Measurements from ENCODE around the gene STX1A. TPM values are rescaled to one million over a fixed set of nuclear protein-coding genes. Genes with fewer than 3 reads are reported as not detected.

Gene STX1A
- total and polyA plus RNA-seq, 2 donors from 2014 or later, result 2.2 to 7.4 TPM

GRCh38 chr7:73712773-73713172 lies 6.7 kb downstream of the STX1A start:
- H3K27ac ChIP-seq (ENCODE audit: low read depth in 2 of 2, low read length in 2 of 2), result no peak overlapping the region
- H3K9me3 ChIP-seq (ENCODE audit: control insufficient read depth in 2 of 3, insufficient read depth in 1 of 3, low read length in 3 of 3), result no peaks in the 10 kb centered on the region
- no peak for DNase-seq
- FAIRE-seq, result no peak
- H3K4me3 ChIP-seq (ENCODE audit: low read length in 3 of 3), result no peak overlapping the region
- H3K27me3 ChIP-seq (ENCODE audit: control insufficient read depth, insufficient read depth, low read length), result no peaks in the 10 kb centered on the region
- intact Hi-C loops (cut with DNase I), result no loop called here
- H3K4me1 ChIP-seq (ENCODE audit: control insufficient read depth in 2 of 3, insufficient read depth in 2 of 3, low read depth in 1 of 3, low read length in 3 of 3), result peaks cover 0 to 1% (median 0%) of the 10 kb centered on the region in 3 donors
- H3K9ac ChIP-seq (ENCODE audit: low read length in 3 of 3), result no peak overlapping the region
- no peaks in the 10 kb centered on the region for H3K36me3 ChIP-seq (ENCODE audit: control insufficient read depth in 2 of 3, insufficient read depth in 3 of 3, low read length in 3 of 3)
- TF ChIP-seq CTCF (IDR thresholded peaks at IDR 0.05; ENCODE audit: borderline replicate concordance, extremely low read depth, insufficient read depth), result no peak

GRCh38 chr7:73708961-73709549 lies 10.4 kb downstream of the STX1A start:
- Histone ChIP-seq H3K9me3 (ENCODE audit: control insufficient read depth in 2 of 3, insufficient read depth in 1 of 3, low read length in 3 of 3) (no peaks in the 10 kb centered on the region), H3K27me3 (ENCODE audit: control insufficient read depth, insufficient read depth, low read length) (no peaks in the 10 kb centered on the region), H3K4me1 (ENCODE audit: control insufficient read depth in 2 of 3, insufficient read depth in 2 of 3, low read depth in 1 of 3, low read length in 3 of 3) (no peaks in the 10 kb centered on the region), H3K27ac (ENCODE audit: low read depth in 2 of 2, low read length in 2 of 2) (no peak overlapping the region), H3K36me3 (ENCODE audit: control insufficient read depth in 2 of 3, insufficient read depth in 3 of 3, low read length in 3 of 3) (no peaks in the 10 kb centered on the region), H3K4me3 (ENCODE audit: low read length in 3 of 3) (no peak overlapping the region), H3K9ac (ENCODE audit: low read length in 3 of 3) (no peak overlapping the region)
- no peak for TF ChIP-seq CTCF (IDR thresholded peaks at IDR 0.05; ENCODE audit: borderline replicate concordance, extremely low read depth, insufficient read depth)
- FAIRE-seq (no peak), DNase-seq (no peak)
- intact Hi-C loops (cut with DNase I), result no loop called here

- no peak for TF ChIP-seq CTCF (IDR thresholded peaks at IDR 0.05; ENCODE audit: borderline replicate concordance, extremely low read depth, insufficient read depth)
- Histone ChIP-seq H3K27ac (ENCODE audit: low read depth in 2 of 2, low read length in 2 of 2) (no peak overlapping the region), H3K9ac (ENCODE audit: low read length in 3 of 3) (no peak overlapping the region), H3K9me3 (ENCODE audit: control insufficient read depth in 2 of 3, insufficient read depth in 1 of 3, low read length in 3 of 3) (no peaks in the 10 kb centered on the region), H3K4me1 (ENCODE audit: control insufficient read depth in 2 of 3, insufficient read depth in 2 of 3, low read depth in 1 of 3, low read length in 3 of 3) (no peaks in the 10 kb centered on the region), H3K4me3 (ENCODE audit: low read length in 3 of 3) (no peak overlapping the region), H3K36me3 (ENCODE audit: control insufficient read depth in 2 of 3, insufficient read depth in 3 of 3, low read length in 3 of 3) (no peaks in the 10 kb centered on the region), H3K27me3 (ENCODE audit: control insufficient read depth, insufficient read depth, low read length) (no peaks in the 10 kb centered on the region)
- intact Hi-C loops (cut with DNase I), result no loop called here
- DNase-seq (peak in 2 of 5 donors; percentile 59 to 90), FAIRE-seq (no peak)
Measured at GRCh38 chr7:73707045-73707631, 12.3 kb downstream of the STX1A start.

Data from kidney (tissue), 14 donors.